Breast epithelium (tissue), 3 donors: ENCODE data around the gene TXN2.

Experiments used
- POLR2A ChIP-seq: fragments of 450-650 bp; IDR thresholded peaks from one replicate; pipeline ENCODE4 v1.6.1; 2016; ENCODE audit warnings: antibody characterized with exemption, mild to moderate bottlenecking, moderate library complexity
- POLR2AphosphoS5 ChIP-seq, 3 donors: sonication (generic); formaldehyde crosslinking; IDR thresholded peaks; one replicate each; pipeline ENCODE4 v1.6.1; 2017; ENCODE audit warnings: antibody characterized with exemption in 3 of 3
- TF ChIP-seq, protein P1 (sequence below), 3 donors: fragments of 450-650 bp; IDR thresholded peaks; one replicate each; pipeline ENCODE4 v1.5.1; 2016 to 2017; ENCODE audit warnings: antibody characterized with exemption in 3 of 3, mild to moderate bottlenecking in 3 of 3, moderate library complexity in 3 of 3

DNA sequence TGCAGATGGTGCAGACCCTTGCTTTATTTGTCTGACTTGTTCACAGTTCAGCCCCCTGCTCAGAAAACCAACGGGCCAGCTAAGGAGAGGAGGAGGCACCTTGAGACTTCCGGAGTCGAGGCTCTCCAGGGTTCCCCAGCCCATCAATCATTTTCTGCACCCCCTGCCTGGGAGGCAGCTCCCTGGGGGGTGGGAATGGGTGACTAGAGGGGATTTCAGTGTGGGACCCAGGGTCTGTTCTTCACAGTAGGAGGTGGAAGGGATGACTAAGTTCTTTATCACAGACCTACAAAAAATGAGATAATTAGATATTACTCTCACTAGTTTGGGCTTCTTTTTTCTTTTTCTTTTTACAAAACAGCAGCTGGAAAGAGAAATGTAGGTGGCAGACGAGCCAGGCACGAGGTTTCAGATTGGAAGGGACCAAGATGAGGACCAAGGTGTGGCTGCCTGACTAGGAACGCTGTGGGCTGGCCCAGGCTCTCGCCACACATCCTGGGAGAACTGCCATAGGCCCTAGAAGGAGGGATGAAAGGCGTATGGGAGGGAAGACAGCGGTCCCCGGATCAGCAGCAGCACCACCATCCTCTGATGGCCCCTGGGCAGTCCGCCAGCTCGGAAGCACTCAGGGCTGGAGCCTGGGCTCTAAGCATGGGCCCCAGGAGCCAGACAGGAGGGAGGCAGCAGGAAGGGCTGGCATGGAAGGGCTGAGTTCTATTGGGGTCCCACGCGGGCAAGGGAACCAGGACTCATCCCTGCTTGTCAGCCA, 14.2 kb downstream of the TXN2 start:
- TF ChIP-seq POLR2A (no peak), POLR2AphosphoS5 (IDR thresholded peaks at IDR 0.05) (no peak)
- TF ChIP-seq, protein P1, sequence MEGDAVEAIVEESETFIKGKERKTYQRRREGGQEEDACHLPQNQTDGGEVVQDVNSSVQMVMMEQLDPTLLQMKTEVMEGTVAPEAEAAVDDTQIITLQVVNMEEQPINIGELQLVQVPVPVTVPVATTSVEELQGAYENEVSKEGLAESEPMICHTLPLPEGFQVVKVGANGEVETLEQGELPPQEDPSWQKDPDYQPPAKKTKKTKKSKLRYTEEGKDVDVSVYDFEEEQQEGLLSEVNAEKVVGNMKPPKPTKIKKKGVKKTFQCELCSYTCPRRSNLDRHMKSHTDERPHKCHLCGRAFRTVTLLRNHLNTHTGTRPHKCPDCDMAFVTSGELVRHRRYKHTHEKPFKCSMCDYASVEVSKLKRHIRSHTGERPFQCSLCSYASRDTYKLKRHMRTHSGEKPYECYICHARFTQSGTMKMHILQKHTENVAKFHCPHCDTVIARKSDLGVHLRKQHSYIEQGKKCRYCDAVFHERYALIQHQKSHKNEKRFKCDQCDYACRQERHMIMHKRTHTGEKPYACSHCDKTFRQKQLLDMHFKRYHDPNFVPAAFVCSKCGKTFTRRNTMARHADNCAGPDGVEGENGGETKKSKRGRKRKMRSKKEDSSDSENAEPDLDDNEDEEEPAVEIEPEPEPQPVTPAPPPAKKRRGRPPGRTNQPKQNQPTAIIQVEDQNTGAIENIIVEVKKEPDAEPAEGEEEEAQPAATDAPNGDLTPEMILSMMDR (IDR thresholded peaks at IDR 0.05) = no peak
